Germinal center (tissue), 1 donor: ENCODE results near the gene TSPAN1.
"Not testable (repeated sequence)": the region's sequence is repeated elsewhere in the genome, so short reads cannot be mapped to it uniquely, and the experiment has no call there.

ENCODE experiments used
- DNase-seq: peaks from one replicate; pipeline ENCODE4 v3.0.0; 2012; ENCODE audit warnings: mixed read lengths, low spot score

Gene TSPAN1

GRCh38 chr1:46218443-46218842, 43.6 kb downstream of the TSPAN1 start:
- DNase-seq: no peak

GRCh38 chr1:46219551-46220520, 44.9 kb downstream of the TSPAN1 start:
- no peak for DNase-seq

- no peak for DNase-seq
Measured at GRCh38 chr1:46220808-46221207, 45.9 kb downstream of the TSPAN1 start.

DNA sequence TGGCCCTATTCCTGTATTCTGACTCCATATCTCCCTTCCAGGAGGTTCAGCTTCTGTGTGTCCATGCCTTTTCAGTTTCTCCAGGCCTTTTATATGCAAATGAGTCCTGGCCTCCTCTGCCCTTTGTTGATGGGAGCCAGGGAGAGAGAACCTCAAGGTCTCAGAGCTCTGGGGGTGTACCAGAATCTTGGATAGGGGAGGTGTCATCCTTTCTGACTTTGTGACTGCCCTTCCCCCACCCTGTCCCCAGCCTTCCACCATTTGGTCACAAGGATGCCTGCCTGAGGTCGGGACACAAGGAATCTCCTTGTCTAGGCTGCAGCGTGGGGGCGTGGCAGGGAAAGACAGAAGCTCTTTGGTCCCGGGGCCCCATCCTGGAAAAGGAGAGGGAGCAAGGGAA, 46.9 kb downstream of the TSPAN1 start:
- no peak for DNase-seq

GRCh38 chr1:46223055-46223454, 48.2 kb downstream of the TSPAN1 start:
- DNase-seq: not testable (repeated sequence)

DNA sequence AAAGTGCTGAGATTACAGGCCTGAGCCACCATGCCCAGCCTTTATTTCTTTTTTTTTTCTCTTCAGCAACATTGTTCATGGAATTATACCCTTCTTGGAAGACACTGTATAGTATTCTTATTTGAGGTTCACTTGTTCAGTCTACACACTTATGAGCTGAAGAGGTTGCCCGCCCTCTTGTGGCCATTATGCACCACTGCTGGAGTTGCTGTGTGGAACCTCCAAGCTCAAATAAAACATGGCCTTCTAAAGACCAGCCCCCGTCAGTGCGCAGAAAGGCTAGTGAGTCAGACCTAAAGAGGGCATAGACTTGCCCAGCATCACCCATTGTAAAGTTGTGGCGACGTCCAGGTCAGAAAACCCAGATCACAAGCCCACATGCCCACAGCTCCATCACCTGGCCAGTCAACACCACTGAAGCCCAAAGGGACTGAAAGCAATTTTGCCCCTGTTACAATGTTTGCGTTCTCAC, 48.6 kb downstream of the TSPAN1 start:
- peak; percentile 54 for DNase-seq

GRCh38 chr1:46224966-46225365, 50.1 kb downstream of the TSPAN1 start:
- no peak for DNase-seq

- DNase-seq: not testable (repeated sequence)
Measured at GRCh38 chr1:46231231-46231630, 56.3 kb downstream of the TSPAN1 start.
